GM18909 (cell line): ENCODE data around the gene DHX36.

Experiments
- ATAC-seq: cut with Tn5 transposase; IDR thresholded peaks from one replicate; pipeline ENCODE4 v1.9.1; 2021; ENCODE audit warnings: mild to moderate bottlenecking; ENCODE audit not compliant: unreplicated experiment, poor library complexity

DHX36 gene

GRCh38 chr3:154227531-154227930, 96.8 kb downstream of the DHX36 start:
- no peak for ATAC-seq

- ATAC-seq: no peak
These were observed 98.8 kb downstream of the DHX36 start for GRCh38 chr3:154225536-154225935.

GRCh38 chr3:154224866-154225265, 99.4 kb downstream of the DHX36 start:
- ATAC-seq: no peak

- ATAC-seq: no peak
These were observed 99.9 kb downstream of the DHX36 start for GRCh38 chr3:154224366-154224765.

GRCh38 chr3:154223519-154223918, 100.8 kb downstream of the DHX36 start:
- ATAC-seq: no peak
